MM.1S (cell line): ENCODE measurements around the gene CCDC9.

Source experiments
- CTCF ChIP-seq: fragments of 300-600 bp; sonication (generic); IDR thresholded peaks from 2 replicates; pipeline ENCODE4 v1.5.1; 2016; ENCODE audit warnings: antibody characterized with exemption, low read length, mixed read lengths
- EZH2 ChIP-seq: fragments of 300-600 bp; sonication (generic); optimal IDR thresholded peaks from 2 replicates; pipeline ENCODE3; 2017; ENCODE audit warnings: low read depth, mild to moderate bottlenecking, antibody characterized with exemption, low read length, mixed read lengths

- TF ChIP-seq CTCF (no peak), EZH2 (no peak)
These were observed 35.1 kb upstream of the CCDC9 start for GRCh38 chr19:47221080-47221841.
